Activated T-cell treated with anti-CD3 and anti-CD28 coated beads, Interleukin-2, amount 50 U/mL, for 72 hours (primary cell): Measurements from ENCODE around the gene PLXNB1. TPM values are rescaled to one million over a fixed set of nuclear protein-coding genes. Genes with fewer than 3 reads are reported as not detected.

Experiments
- ATAC-seq, 2 donors: fragments of 150-1000 bp; cut with Tn5 transposase; replicated peaks in 1 of 2; 2 replicates each; pipeline ENCODE4 v1.10.0; 2021; ENCODE audit warnings: moderate library complexity in 2 of 2, mild to moderate bottlenecking in 1 of 2
- DNase-seq, 2 donors: peaks; one replicate each; pipeline ENCODE4 v3.0.0; 2021 to 2022; ENCODE audit warnings: mixed read lengths in 1 of 2
- H3K27ac Mint-ChIP-seq: one replicate; pipeline ENCODE4 v1.8.0; 2022; ENCODE audit warnings: mild to moderate bottlenecking, moderate library complexity, mixed read lengths
- H3K27me3 Mint-ChIP-seq: one replicate; pipeline ENCODE4 v1.8.0; 2022; ENCODE audit warnings: low read depth, mixed read lengths
- H3K36me3 Mint-ChIP-seq, 2 donors: one replicate each; pipeline ENCODE4 v1.8.0; 2022; ENCODE audit warnings: mixed read lengths in 2 of 2, mild to moderate bottlenecking in 1 of 2; ENCODE audit not compliant: insufficient read depth in 2 of 2
- H3K4me1 Mint-ChIP-seq: one replicate; pipeline ENCODE4 v1.8.0; 2022; ENCODE audit warnings: low read depth, mixed read lengths
- H3K4me3 Mint-ChIP-seq, 2 donors: one replicate each; pipeline ENCODE4 v1.8.0; 2022; ENCODE audit warnings: mild to moderate bottlenecking in 2 of 2, mixed read lengths in 2 of 2, moderate library complexity in 2 of 2
- H3K9me3 Mint-ChIP-seq, 2 donors: one replicate each; pipeline ENCODE4 v1.8.0; 2022; ENCODE audit warnings: mixed read lengths in 2 of 2
- total RNA-seq, 2 donors: library from RNA; stranded (reverse); gene quantifications; one replicate each; pipeline ENCODE4 v1.2.3, GENCODE V29; 2022

Gene PLXNB1
- total RNA-seq, 2 donors from 2014 or later = 3.2 to 6.1 TPM

DNA sequence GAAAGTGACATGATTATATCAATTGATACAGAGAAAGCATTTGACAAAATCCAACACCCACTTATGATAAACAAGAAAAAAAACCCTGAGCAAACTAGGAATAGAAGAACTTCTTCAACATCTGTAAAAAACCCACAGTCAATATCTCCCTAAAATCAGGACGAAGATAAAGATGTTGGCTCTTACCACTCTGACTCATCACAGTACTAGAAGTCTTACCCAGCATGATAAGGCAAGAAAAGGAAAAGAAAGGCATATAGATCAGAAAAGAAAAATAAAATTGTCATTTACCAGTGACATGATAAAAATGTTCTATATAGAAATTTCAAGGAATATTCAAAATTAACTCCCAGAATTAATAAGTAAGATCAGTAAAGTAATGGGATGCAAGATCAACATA lies 65.0 kb downstream of the PLXNB1 start:
- H3K36me3 Mint-ChIP-seq = peaks cover 7 to 8% of the 10 kb centered on the region in 2 donors
- H3K4me3 Mint-ChIP-seq = no peak overlapping the region
- no peaks in the 10 kb centered on the region for H3K27me3 Mint-ChIP-seq
- DNase-seq (no peak), ATAC-seq (no peak)
- H3K9me3 Mint-ChIP-seq = peaks cover 8 to 15% of the 10 kb centered on the region in 2 donors
- H3K27ac Mint-ChIP-seq = no peak overlapping the region
- H3K4me1 Mint-ChIP-seq = no peaks in the 10 kb centered on the region

- H3K9me3 Mint-ChIP-seq = peaks cover 8 to 15% of the 10 kb centered on the region in 2 donors
- peaks cover 8 to 9% of the 10 kb centered on the region in 2 donors for H3K36me3 Mint-ChIP-seq
- peaks cover 6% of the 10 kb centered on the region for H3K27me3 Mint-ChIP-seq
- H3K27ac Mint-ChIP-seq = no peak overlapping the region
- no peak overlapping the region for H3K4me3 Mint-ChIP-seq
- ATAC-seq = no peak
- no peaks in the 10 kb centered on the region for H3K4me1 Mint-ChIP-seq
- no peak for DNase-seq
These were observed 68.0 kb downstream of the PLXNB1 start for GRCh38 chr3:48361928-48362327.

DNA sequence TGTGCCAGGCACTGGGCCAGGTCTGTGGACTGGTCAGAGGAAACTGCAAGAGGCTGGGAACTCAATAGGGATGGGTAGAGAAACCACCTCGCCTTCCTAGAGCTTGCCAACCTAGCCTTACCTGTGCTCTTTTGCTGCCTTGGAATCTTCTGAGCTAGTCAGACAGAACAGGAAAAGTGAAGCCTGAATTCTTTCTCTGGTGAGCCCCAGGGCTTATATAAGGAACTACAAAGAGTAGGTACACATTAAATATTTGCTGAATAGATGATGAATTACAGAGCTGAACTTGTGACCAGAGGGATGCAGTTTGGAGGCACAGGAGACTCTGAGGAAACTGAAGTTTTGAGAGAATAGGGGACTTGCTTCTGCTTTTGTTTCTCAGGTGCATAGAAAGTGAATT lies 73.5 kb downstream of the PLXNB1 start:
- H3K4me1 Mint-ChIP-seq = no peaks in the 10 kb centered on the region
- peaks cover 27% of the 10 kb centered on the region for H3K27me3 Mint-ChIP-seq
- ATAC-seq (no peak), DNase-seq (no peak)
- peaks cover 4 to 5% of the 10 kb centered on the region in 2 donors for H3K9me3 Mint-ChIP-seq
- H3K27ac Mint-ChIP-seq = no peak overlapping the region
- peaks cover 5 to 7% of the 10 kb centered on the region in 2 donors for H3K36me3 Mint-ChIP-seq
- H3K4me3 Mint-ChIP-seq = no peak overlapping the region

- DNase-seq (no peak), ATAC-seq (no peak)
- Mint-ChIP-seq H3K36me3 (no peaks in the 10 kb centered on the region), H3K27me3 (peaks cover 21% of the 10 kb centered on the region), H3K4me1 (no peaks in the 10 kb centered on the region), H3K27ac (no peak overlapping the region), H3K4me3 (no peak overlapping the region), H3K9me3 (peaks cover 0 to 1% of the 10 kb centered on the region in 2 donors)
These were observed 75.9 kb downstream of the PLXNB1 start for GRCh38 chr3:48353987-48354386.

Other genes starting within 250 kb of the PLXNB1 start
- 10 to 100 TPM; 27.8 to 31.6 TPM for gene CDC25A, start 241.7 kb downstream of the PLXNB1 start, total RNA-seq
- gene CAMP, start 206.6 kb downstream of the PLXNB1 start, total RNA-seq = not detected
- 10 to 100 TPM; 26.0 to 39.7 TPM for gene ZNF589, start 189.0 kb downstream of the PLXNB1 start, total RNA-seq
- 10 to 100 TPM; 38.3 to 41.9 TPM for gene NME6, start 128.7 kb downstream of the PLXNB1 start, total RNA-seq
- gene SPINK8, start 96.4 kb downstream of the PLXNB1 start, total RNA-seq = not detected
- gene FBXW12, start 57.9 kb downstream of the PLXNB1 start, total RNA-seq = not detected
- 10 to 100 TPM; 13.5 to 16.7 TPM for gene CCDC51, start 10.0 kb upstream of the PLXNB1 start, total RNA-seq
- 100 to 1,000 TPM; 263 to 285 TPM for gene TMA7, start 10.2 kb upstream of the PLXNB1 start, total RNA-seq
- gene ATRIP, start 16.7 kb upstream of the PLXNB1 start, total RNA-seq = 10 to 100 TPM; 15.6 to 19.9 TPM
- gene SHISA5, start 74.1 kb upstream of the PLXNB1 start, total RNA-seq = 100 to 1,000 TPM in 1 of 2 donors, 10 to 100 TPM in 1; 69.3 to 101 TPM
- 10 to 100 TPM in 1 of 2 donors, 1 to 10 TPM in 1; 8.5 to 18.0 TPM for gene PFKFB4, start 126.7 kb upstream of the PLXNB1 start, total RNA-seq
- gene UCN2, start 133.7 kb upstream of the PLXNB1 start, total RNA-seq = not detected
- gene COL7A1, start 165.2 kb upstream of the PLXNB1 start, total RNA-seq = 1 to 10 TPM; 4.4 to 5.3 TPM
- 100 to 1,000 TPM; 205 to 228 TPM for gene UQCRC1, start 179.6 kb upstream of the PLXNB1 start, total RNA-seq
- gene TMEM89, start 191.7 kb upstream of the PLXNB1 start, total RNA-seq = not detected
- gene SLC26A6, start 205.4 kb upstream of the PLXNB1 start, total RNA-seq = 10 to 100 TPM; 34.7 to 42.2 TPM
- 10 to 100 TPM; 14.2 to 17.4 TPM for gene CELSR3, start 232.8 kb upstream of the PLXNB1 start, total RNA-seq